Measurements from ENCODE around the gene SNX30. TPM values are rescaled to one million over a fixed set of nuclear protein-coding genes. Genes with fewer than 3 reads are reported as not detected.

SNX30 gene
- total RNA-seq, 1 experiment from 2014 or later, result 12.7 TPM

DNA sequence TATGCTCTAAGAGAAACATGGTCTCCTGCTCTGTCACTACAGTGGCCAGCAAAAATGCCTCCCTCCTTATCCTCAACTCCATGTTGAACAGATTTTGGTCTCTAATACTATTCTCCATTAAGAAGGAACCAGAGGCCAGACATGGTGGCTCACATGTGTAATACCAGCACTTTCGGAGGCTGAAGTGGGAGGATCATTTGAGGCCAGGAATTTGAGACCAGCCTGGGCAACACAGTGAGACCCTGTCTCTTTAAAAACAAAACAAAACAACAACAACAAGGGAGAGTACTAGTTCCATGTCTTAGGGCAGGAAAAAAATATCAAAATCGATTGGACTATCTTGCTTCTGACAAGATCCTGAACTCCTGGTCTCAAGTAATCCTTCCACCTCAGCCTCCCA, 47.3 kb upstream of the SNX30 start:
- H3K27me3 ChIP-seq (ENCODE audit: insufficient read depth, low read length), result no peaks in the 10 kb centered on the region
- H3K36me3 ChIP-seq (ENCODE audit: control insufficient read depth in 1 of 2, insufficient read depth in 2 of 2, low read length in 2 of 2), result no peaks in the 10 kb centered on the region
- no peak overlapping the region for H3K9ac ChIP-seq (ENCODE audit: low read length)
- BruUV-seq (replicated peaks), result no TSS peak
- intact Hi-C loops (cut with micrococcal nuclease), result no loop called here
- no peaks in the 10 kb centered on the region for H3K4me1 ChIP-seq (ENCODE audit: control insufficient read depth in 1 of 2, insufficient read depth in 2 of 2, low read length in 2 of 2)
- DNase-seq (ENCODE audit: low read depth, low spot score), result no peak
- ChIA-PET CTCF (no interaction called here), POLR2A (interaction anchor here (0.6 kb wide), 1 partner anchor 257 kb away, joined by 3 read pairs; no protein-coding TSS in a partner anchor), RAD21 (ENCODE audit: low non-redundant PET in 1 of 2, low total read pairs in 2 of 2, uncharacterized antibody in 2 of 2, unreplicated experiment in 2 of 2) (no interaction called here)
- H3K9me2 ChIP-seq (ENCODE audit: insufficient read depth), result no peaks in the 10 kb centered on the region
- no peak overlapping the region for H3K27ac ChIP-seq (ENCODE audit: low read depth, low read length)
- ATAC-seq, result no peak
- 0 out of 2 replicates have a peak, but pooled peaks cover 7% of the 10 kb centered on the region for H4K20me1 ChIP-seq (ENCODE audit: insufficient read depth)
- H3K9me3 ChIP-seq (ENCODE audit: control insufficient read depth in 1 of 2, insufficient read depth in 1 of 2, low read depth in 1 of 2, low read length in 2 of 2), result no peaks in the 10 kb centered on the region
- H3K4me2 ChIP-seq (ENCODE audit: low read length), result no peak overlapping the region
- TF ChIP-seq CBX3 (IDR thresholded peaks at IDR 0.05; ENCODE audit: low read depth), result no peak
- TF ChIP-seq SRF (IDR thresholded peaks at IDR 0.05; ENCODE audit: low read depth), result no peak
- H2AFZ ChIP-seq (ENCODE audit: low read depth, low read length, poor library complexity, severe bottlenecking), result no peak overlapping the region
- no peak overlapping the region for H3K4me3 ChIP-seq (replicated peaks in 1 of 2; ENCODE audit: low read depth in 1 of 2, low read length in 2 of 2)
- H3K79me2 ChIP-seq (ENCODE audit: insufficient read depth, low read length), result peaks cover 32% of the 10 kb centered on the region

- TF ChIP-seq FOSL1 (IDR thresholded peaks at IDR 0.05; ENCODE audit: low read depth) (no peak), CTCF (IDR thresholded peaks at IDR 0.05 in 2 of 3, conservative IDR thresholded peaks at IDR 0.05 in 1 of 3; ENCODE audit: borderline replicate concordance in 1 of 3, insufficient read depth in 1 of 3, low read depth in 2 of 3, low read length in 2 of 3) (peak in 2 of 3 experiments; percentile 19 to 34; a peak in 4 of 6 replicates), RAD21 (IDR thresholded peaks at IDR 0.05; ENCODE audit: low read depth) (peak; percentile 30; the same call in 1 of the 2 replicates)
- POLR2A ChIA-PET, result interaction anchor here (0.9 kb wide), 1 partner anchor 12 kb away, joined by 3 read pairs; the partner anchor contains the start of gene INIP
- H2AFZ ChIP-seq (ENCODE audit: low read depth, low read length, poor library complexity, severe bottlenecking), result no peak overlapping the region
- H4K20me1 ChIP-seq (ENCODE audit: insufficient read depth), result 0 out of 2 replicates have a peak, but pooled peaks cover 4% of the 10 kb centered on the region
- no peaks in the 10 kb centered on the region for H3K9me3 ChIP-seq (ENCODE audit: control insufficient read depth in 1 of 2, insufficient read depth in 1 of 2, low read depth in 1 of 2, low read length in 2 of 2)
- DNase-seq (ENCODE audit: low read depth, low spot score) (no peak), ATAC-seq (peak; percentile 78)
- H3K79me2 ChIP-seq (ENCODE audit: insufficient read depth, low read length), result peaks cover 32% of the 10 kb centered on the region
- CTCF ChIA-PET, result no interaction called here
- H3K27me3 ChIP-seq (ENCODE audit: insufficient read depth, low read length), result no peaks in the 10 kb centered on the region
- no peaks in the 10 kb centered on the region for H3K9me2 ChIP-seq (ENCODE audit: insufficient read depth)
- no peaks in the 10 kb centered on the region for H3K36me3 ChIP-seq (ENCODE audit: control insufficient read depth in 1 of 2, insufficient read depth in 2 of 2, low read length in 2 of 2)
- no peak overlapping the region for H3K4me2 ChIP-seq (ENCODE audit: low read length)
- RAD21 ChIA-PET (ENCODE audit: low non-redundant PET in 1 of 2, low total read pairs in 2 of 2, uncharacterized antibody in 2 of 2, unreplicated experiment in 2 of 2), result interaction anchor here in 1 of 2 experiments (0.5 kb wide), 1 partner anchor 237 kb away, joined by 5 read pairs; no protein-coding TSS in a partner anchor
- no peak overlapping the region for H3K4me3 ChIP-seq (replicated peaks in 1 of 2; ENCODE audit: low read depth in 1 of 2, low read length in 2 of 2)
- intact Hi-C loops (cut with micrococcal nuclease), result loop anchor here (5.0 kb wide), 1 partner anchor 264 kb away; no protein-coding TSS in a partner anchor
- no peak overlapping the region for H3K27ac ChIP-seq (ENCODE audit: low read depth, low read length)
- no peaks in the 10 kb centered on the region for H3K4me1 ChIP-seq (ENCODE audit: control insufficient read depth in 1 of 2, insufficient read depth in 2 of 2, low read length in 2 of 2)
- no peak overlapping the region for H3K9ac ChIP-seq (ENCODE audit: low read length)
- no TSS peak for BruUV-seq (replicated peaks)
Observed at GRCh38 chr9:112705768-112706427, 44.7 kb upstream of the SNX30 start.
